ENCODE results near the gene SMC3.

GRCh38 chr10:110558041-110558440 lies 9.5 kb upstream of the SMC3 start:
- TF ChIP-seq CTCF (IDR thresholded peaks at IDR 0.05) (no peak), POLR2A (IDR thresholded peaks at IDR 0.05) (no peak)
